Measurements from ENCODE around the gene SPATA46.

The SPATA46 gene

GRCh38 chr1:162373541-162374260, 3.0 kb downstream of the SPATA46 start:
- no peak for DNase-seq

GRCh38 chr1:162373072-162373427, 3.6 kb downstream of the SPATA46 start:
- no peak for DNase-seq

GRCh38 chr1:162372159-162373071, 4.2 kb downstream of the SPATA46 start:
- DNase-seq = no peak

GRCh38 chr1:162371611-162372010, 5.0 kb downstream of the SPATA46 start:
- DNase-seq = no peak

GRCh38 chr1:162370721-162371120, 5.9 kb downstream of the SPATA46 start:
- no peak for DNase-seq

GRCh38 chr1:162370161-162370560, 6.5 kb downstream of the SPATA46 start:
- no peak for DNase-seq

GRCh38 chr1:162369571-162369970, 7.1 kb downstream of the SPATA46 start:
- DNase-seq = no peak

GRCh38 chr1:162368451-162368850, 8.2 kb downstream of the SPATA46 start:
- no peak for DNase-seq

- no peak for DNase-seq
Measured at GRCh38 chr1:162367772-162368171, 8.9 kb downstream of the SPATA46 start.

- no peak for DNase-seq
Measured at GRCh38 chr1:162367073-162367472, 9.6 kb downstream of the SPATA46 start.

- no peak for DNase-seq
Measured at GRCh38 chr1:162366671-162367070, 10.0 kb downstream of the SPATA46 start.

- no peak for DNase-seq
Measured at GRCh38 chr1:162366149-162366548, 10.5 kb downstream of the SPATA46 start.

- no peak for DNase-seq
Measured at GRCh38 chr1:162365284-162366020, 11.2 kb downstream of the SPATA46 start.

- DNase-seq = no peak
Measured at GRCh38 chr1:162364498-162364897, 12.2 kb downstream of the SPATA46 start.

- DNase-seq = no peak
Measured at GRCh38 chr1:162363823-162364222, 12.8 kb downstream of the SPATA46 start.

GRCh38 chr1:162361349-162361748, 15.3 kb downstream of the SPATA46 start:
- DNase-seq = no peak

GRCh38 chr1:162360874-162361260, 15.8 kb downstream of the SPATA46 start:
- DNase-seq = no peak

- DNase-seq = no peak
Measured at GRCh38 chr1:162360237-162360873, 16.3 kb downstream of the SPATA46 start.

GRCh38 chr1:162359523-162360236, 17.0 kb downstream of the SPATA46 start:
- no peak for DNase-seq

- no peak for DNase-seq
Measured at GRCh38 chr1:162358928-162359327, 17.7 kb downstream of the SPATA46 start.

GRCh38 chr1:162357681-162358266, 18.9 kb downstream of the SPATA46 start:
- DNase-seq = no peak

- DNase-seq = no peak
Measured at GRCh38 chr1:162353702-162354101, 23.0 kb downstream of the SPATA46 start.

All from C1 segment of cervical spinal cord (tissue), 14 donors.